Testis (tissue), 2 donors: ENCODE data around the gene COL11A2.

Experiments used
- POLR2A ChIP-seq: fragments of 450-650 bp; IDR thresholded peaks from one replicate; pipeline ENCODE4 v1.6.1; 2017; ENCODE audit warnings: antibody characterized with exemption, mild to moderate bottlenecking, moderate library complexity
- TF ChIP-seq, protein P1 (sequence below), 3 experiments: fragments of 450-650 bp in 2 of 3; fragments of 200-600 bp in 1 of 3; sonication (generic) in 1 of 3; IDR thresholded peaks; one replicate each; pipeline ENCODE4 v1.5.1; 2016 to 2019; ENCODE audit warnings: antibody characterized with exemption in 3 of 3, mild to moderate bottlenecking in 2 of 3, moderate library complexity in 1 of 3

DNA sequence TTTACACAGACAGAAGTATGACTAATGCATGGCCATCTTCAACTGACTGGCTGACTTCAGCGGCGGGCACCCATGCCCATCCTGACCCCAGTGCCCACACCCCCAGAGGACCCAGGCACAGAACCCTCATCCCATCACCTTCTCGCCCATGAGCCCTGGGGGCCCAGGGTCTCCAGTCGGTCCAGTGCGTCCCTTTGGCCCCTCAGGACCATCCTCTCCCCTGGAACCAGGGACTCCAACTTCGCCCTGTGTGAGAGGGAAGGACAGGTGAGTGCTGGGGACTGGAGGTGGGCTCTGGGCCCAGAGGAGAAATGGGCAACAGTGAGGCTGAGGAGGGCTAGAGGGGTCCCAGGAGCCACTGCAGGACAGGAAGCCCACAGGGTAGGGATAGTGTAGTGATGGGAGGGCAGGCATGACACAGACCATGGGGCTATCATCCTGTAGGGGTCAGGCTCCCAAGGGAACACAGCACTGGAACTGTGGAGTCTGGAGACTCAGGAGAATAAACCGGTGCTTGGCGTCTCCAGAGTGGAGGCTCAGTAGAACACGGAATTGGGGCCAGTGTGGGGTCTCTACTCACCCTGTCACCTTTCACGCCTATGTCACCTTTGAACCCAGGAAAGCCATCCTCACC lies 16.7 kb downstream of the COL11A2 start:
- no peak for TF ChIP-seq POLR2A
- TF ChIP-seq, protein P1, sequence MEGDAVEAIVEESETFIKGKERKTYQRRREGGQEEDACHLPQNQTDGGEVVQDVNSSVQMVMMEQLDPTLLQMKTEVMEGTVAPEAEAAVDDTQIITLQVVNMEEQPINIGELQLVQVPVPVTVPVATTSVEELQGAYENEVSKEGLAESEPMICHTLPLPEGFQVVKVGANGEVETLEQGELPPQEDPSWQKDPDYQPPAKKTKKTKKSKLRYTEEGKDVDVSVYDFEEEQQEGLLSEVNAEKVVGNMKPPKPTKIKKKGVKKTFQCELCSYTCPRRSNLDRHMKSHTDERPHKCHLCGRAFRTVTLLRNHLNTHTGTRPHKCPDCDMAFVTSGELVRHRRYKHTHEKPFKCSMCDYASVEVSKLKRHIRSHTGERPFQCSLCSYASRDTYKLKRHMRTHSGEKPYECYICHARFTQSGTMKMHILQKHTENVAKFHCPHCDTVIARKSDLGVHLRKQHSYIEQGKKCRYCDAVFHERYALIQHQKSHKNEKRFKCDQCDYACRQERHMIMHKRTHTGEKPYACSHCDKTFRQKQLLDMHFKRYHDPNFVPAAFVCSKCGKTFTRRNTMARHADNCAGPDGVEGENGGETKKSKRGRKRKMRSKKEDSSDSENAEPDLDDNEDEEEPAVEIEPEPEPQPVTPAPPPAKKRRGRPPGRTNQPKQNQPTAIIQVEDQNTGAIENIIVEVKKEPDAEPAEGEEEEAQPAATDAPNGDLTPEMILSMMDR (IDR thresholded peaks at IDR 0.05): no peak
